Testis (tissue), 3 donors: ENCODE data around the gene EREG. TPM values are rescaled to one million over a fixed set of nuclear protein-coding genes. Genes with fewer than 3 reads are reported as not detected.
A peak's percentile ranks its signal among the peaks of the same experiment; 100 is the strongest.

Source experiments
- DNase-seq: peaks from one replicate; pipeline ENCODE4 v3.0.0-alpha.2; 2019
- H3K27ac ChIP-seq, 2 donors: fragments of 200-600 bp; sonication (generic); one replicate each; pipeline ENCODE4 v1.5.1; 2019
- H3K27me3 ChIP-seq: fragments of 200-600 bp; sonication (generic); one replicate; pipeline ENCODE4 v1.5.1; 2019
- H3K36me3 ChIP-seq: fragments of 200-600 bp; sonication (generic); one replicate; pipeline ENCODE4 v1.5.1; 2017; ENCODE audit warnings: low read depth; ENCODE audit errors: missing control alignments
- H3K4me1 ChIP-seq: fragments of 200-600 bp; sonication (generic); one replicate; pipeline ENCODE4 v1.5.1; 2019
- H3K4me3 ChIP-seq, 2 donors: fragments of 200-600 bp; sonication (generic); one replicate each; pipeline ENCODE4 v1.5.1; 2017 to 2019
- H3K9me3 ChIP-seq: fragments of 200-600 bp; sonication (generic); one replicate; pipeline ENCODE4 v1.5.1; 2017
- CTCF ChIP-seq, 3 experiments: fragments of 450-650 bp in 2 of 3; fragments of 200-600 bp in 1 of 3; sonication (generic) in 1 of 3; IDR thresholded peaks; one replicate each; pipeline ENCODE4 v1.5.1; 2016 to 2019; ENCODE audit warnings: antibody characterized with exemption in 3 of 3, mild to moderate bottlenecking in 2 of 3, moderate library complexity in 1 of 3
- POLR2A ChIP-seq: fragments of 450-650 bp; IDR thresholded peaks from one replicate; pipeline ENCODE4 v1.6.1; 2017; ENCODE audit warnings: antibody characterized with exemption, mild to moderate bottlenecking, moderate library complexity
- WGBS, 2 donors: methylation state at CpG; one replicate each; pipeline ENCODE4 v1.1.5; 2018; 5-methylcytosine and 5-hydroxymethylcytosine counted together
- intact Hi-C: fragments of 100-400 bp; cut with DNase I; formaldehyde crosslinking; loops from one replicate; pipeline ENCODE4 v1.15.1; 2023; ENCODE audit warnings: low total_unique reads
- polyA plus RNA-seq: library from polyadenylated mRNA; stranded (reverse); fragments of 350-450 nt; fragmentation: Illumina TruSeq; extraction: RNeasy Lipid Tissue Mini Kit (QIAGEN cat#74804); gene quantifications from one replicate; pipeline ENCODE4 v1.2.3, GENCODE V29; 2014; ENCODE audit warnings: low read depth, low replicate concordance; ENCODE audit not compliant: insufficient read depth
- total RNA-seq, 2 donors: library from RNA; depleted of rRNA; stranded (reverse); fragments of >200 nt; gene quantifications; one replicate each; pipeline ENCODE4 v1.2.3, GENCODE V29; 2016

Gene EREG
- total and polyA plus RNA-seq, 3 donors from 2014 or later, result 0.37 TPM; not detected in 2

GRCh38 chr4:74423104-74423503 lies 58.2 kb downstream of the EREG start:
- no peak overlapping the region for H3K27ac ChIP-seq
- intact Hi-C loops, result no loop called here
- TF ChIP-seq CTCF (IDR thresholded peaks at IDR 0.05), result no peak
- TF ChIP-seq POLR2A, result no peak
- no peaks in the 10 kb centered on the region for H3K9me3 ChIP-seq
- H3K4me3 ChIP-seq, result no peak overlapping the region
- no peaks in the 10 kb centered on the region for H3K4me1 ChIP-seq
- peak; percentile 43 for DNase-seq
- no peaks in the 10 kb centered on the region for H3K36me3 ChIP-seq
- H3K27me3 ChIP-seq, result no peaks in the 10 kb centered on the region
- 34 to 41% methylated on average over 1 of the region's 1 CpG for WGBS, 2 donors

DNA sequence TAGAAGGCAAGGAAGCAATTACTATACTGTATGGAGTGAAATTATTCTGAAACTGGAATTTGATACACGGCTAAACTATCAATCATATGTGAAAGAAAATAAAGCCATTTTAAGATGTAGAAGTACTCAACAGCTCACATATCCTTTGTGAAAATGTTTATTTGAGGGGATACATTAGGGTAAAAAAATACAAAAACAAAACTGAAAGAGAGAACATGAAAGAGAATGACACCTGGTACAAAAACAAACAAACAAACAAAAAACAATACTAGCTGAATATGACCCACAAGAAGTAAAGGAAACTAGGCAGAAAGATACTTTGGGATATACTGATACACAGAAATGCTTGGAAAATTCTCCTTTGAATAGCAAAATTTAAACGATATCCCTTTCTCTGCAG lies 59.2 kb downstream of the EREG start:
- 91 to 96% methylated on average over 2 of the region's 2 CpGs for WGBS, 2 donors
- H3K27ac ChIP-seq, result no peak overlapping the region
- no peak for DNase-seq
- no peaks in the 10 kb centered on the region for H3K9me3 ChIP-seq
- H3K36me3 ChIP-seq, result no peaks in the 10 kb centered on the region
- no peak overlapping the region for H3K4me3 ChIP-seq
- H3K27me3 ChIP-seq, result no peaks in the 10 kb centered on the region
- no peaks in the 10 kb centered on the region for H3K4me1 ChIP-seq
- intact Hi-C loops, result no loop called here
- no peak for TF ChIP-seq POLR2A
- no peak for TF ChIP-seq CTCF (IDR thresholded peaks at IDR 0.05)

DNA sequence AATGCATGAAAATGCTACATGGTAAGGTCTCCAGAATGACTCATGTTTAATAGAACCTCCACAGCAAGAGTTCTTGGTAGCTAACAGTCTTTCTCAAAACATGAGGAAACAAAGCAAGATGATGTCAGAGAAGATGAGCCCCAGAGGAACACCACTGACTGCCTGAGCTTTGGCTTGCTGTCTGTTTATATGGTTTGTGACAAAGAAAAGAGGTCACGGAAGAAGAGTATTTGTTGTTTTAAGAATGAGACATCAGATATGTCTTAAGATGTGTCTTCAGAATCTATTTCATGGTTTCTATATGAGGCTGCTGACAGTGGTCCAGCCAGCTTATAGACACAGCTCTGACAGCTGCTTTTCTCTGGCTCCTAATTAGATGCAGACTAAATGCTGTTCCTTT lies 61.2 kb downstream of the EREG start:
- DNase-seq, result no peak
- no peaks in the 10 kb centered on the region for H3K9me3 ChIP-seq
- TF ChIP-seq POLR2A (no peak), CTCF (IDR thresholded peaks at IDR 0.05) (no peak)
- intact Hi-C loops, result no loop called here
- WGBS, 2 donors, result 83 to 95% methylated on average over 1 of the region's 1 CpG
- H3K27ac ChIP-seq, result no peak overlapping the region
- H3K27me3 ChIP-seq, result no peaks in the 10 kb centered on the region
- H3K4me1 ChIP-seq, result no peaks in the 10 kb centered on the region
- H3K36me3 ChIP-seq, result no peaks in the 10 kb centered on the region
- no peak overlapping the region for H3K4me3 ChIP-seq

DNA sequence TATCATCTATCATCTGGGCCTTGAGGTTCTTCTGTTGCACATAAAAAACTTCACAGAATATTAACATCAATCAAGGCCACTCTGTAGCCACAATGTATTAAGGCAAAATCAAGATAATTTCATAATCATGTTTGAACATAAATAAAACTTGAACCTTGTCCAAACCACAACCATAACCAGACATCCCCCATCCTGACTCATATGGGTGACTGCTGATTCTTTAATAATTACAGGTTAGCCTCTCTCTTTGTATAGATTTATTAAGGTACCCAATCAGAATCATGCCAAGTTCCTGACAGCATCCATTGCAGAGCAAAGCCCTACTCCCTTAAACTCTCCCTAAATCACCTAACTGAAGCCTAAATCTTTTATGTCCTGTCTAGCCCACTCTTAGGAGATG lies 63.3 kb downstream of the EREG start:
- no peaks in the 10 kb centered on the region for H3K9me3 ChIP-seq
- no peaks in the 10 kb centered on the region for H3K27me3 ChIP-seq
- no peak for TF ChIP-seq POLR2A
- TF ChIP-seq CTCF (IDR thresholded peaks at IDR 0.05), result no peak
- no peak overlapping the region for H3K27ac ChIP-seq
- H3K4me3 ChIP-seq, result no peak overlapping the region
- no peaks in the 10 kb centered on the region for H3K36me3 ChIP-seq
- DNase-seq, result no peak
- intact Hi-C loops, result no loop called here
- H3K4me1 ChIP-seq, result no peaks in the 10 kb centered on the region

DNA sequence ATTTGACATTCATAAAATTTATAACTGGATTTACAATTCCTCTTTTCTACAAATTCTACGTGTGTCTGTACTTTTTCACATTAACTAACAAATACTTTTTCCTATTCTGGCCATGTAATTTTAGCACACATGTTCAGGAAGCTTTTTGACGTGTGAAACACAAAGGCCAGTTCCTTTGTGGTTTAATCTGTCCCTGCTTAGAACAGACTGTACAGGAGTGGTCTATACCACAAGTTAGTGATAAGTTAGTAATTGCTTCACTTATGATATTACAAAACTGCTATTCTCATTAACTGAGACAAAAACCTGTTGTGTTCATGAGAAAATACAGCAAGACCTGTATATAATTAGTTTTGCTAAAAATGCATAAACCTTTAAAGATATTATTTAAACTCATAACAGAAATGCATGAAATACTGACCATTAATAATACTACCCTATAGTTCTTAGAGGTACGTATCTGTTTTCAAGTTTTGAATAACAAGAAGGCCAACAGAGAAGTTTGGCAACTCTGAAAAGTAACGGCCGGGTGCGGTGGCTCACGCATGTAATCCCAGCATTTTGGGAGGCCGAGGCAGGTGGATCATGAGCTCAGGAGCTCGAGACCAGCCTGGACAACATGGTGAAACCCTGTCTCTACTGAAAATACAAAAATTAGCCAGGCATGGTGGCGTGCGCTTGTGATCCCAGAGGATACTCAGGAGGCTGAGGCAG lies 66.3 kb downstream of the EREG start:
- Histone ChIP-seq H3K27ac (no peak overlapping the region), H3K4me1 (no peaks in the 10 kb centered on the region), H3K36me3 (no peaks in the 10 kb centered on the region), H3K9me3 (no peaks in the 10 kb centered on the region), H3K4me3 (no peak overlapping the region), H3K27me3 (no peaks in the 10 kb centered on the region)
- WGBS, 2 donors, result 71 to 75% methylated on average over 11 of the region's 11 CpGs
- intact Hi-C loops, result no loop called here
- no peak for DNase-seq
- TF ChIP-seq POLR2A (no peak), CTCF (IDR thresholded peaks at IDR 0.05) (no peak)
